Measurements from ENCODE around the gene SPATA24.

The SPATA24 gene

DNA sequence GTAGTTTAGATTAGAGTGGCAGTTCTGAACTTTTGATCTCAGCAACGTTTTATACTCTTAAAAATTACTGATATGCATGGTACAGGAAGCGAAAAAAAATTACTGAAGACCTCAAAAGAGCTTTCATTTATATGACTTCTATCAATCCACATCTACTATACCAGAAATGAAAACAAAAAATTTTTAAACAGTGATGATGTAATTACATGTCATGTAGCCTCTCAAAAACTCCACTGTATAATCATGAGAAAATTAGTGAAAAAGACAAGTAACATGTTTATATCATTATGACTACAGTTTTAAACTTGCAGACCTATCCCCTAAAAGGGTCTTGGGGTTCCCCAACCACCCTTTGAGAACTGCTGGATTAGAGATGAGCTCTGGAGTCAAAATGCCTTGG is 26.1 kb upstream of the SPATA24 start:
- Histone ChIP-seq H3K4me3 (ENCODE audit: low read depth, low read length) (no peak overlapping the region), H3K9me3 (ENCODE audit: severe bottlenecking) (no peaks in the 10 kb centered on the region), H3K27me3 (ENCODE audit: insufficient read depth, low read depth, severe bottlenecking) (no peaks in the 10 kb centered on the region), H3K36me3 (peaks cover 10% of the 10 kb centered on the region), H3K27ac (no peak overlapping the region)
- no peak for TF ChIP-seq CTCF (IDR thresholded peaks at IDR 0.05; ENCODE audit: low read depth, low read length)
- no peak for DNase-seq

- Histone ChIP-seq H3K36me3 (peaks cover 14% of the 10 kb centered on the region), H3K27me3 (ENCODE audit: insufficient read depth, low read depth, severe bottlenecking) (no peaks in the 10 kb centered on the region), H3K4me3 (ENCODE audit: low read depth, low read length) (no peak overlapping the region), H3K9me3 (ENCODE audit: severe bottlenecking) (no peaks in the 10 kb centered on the region), H3K27ac (no peak overlapping the region)
- TF ChIP-seq CTCF (IDR thresholded peaks at IDR 0.05; ENCODE audit: low read depth, low read length): no peak
- DNase-seq: no peak
Observed at GRCh38 chr5:139426203-139426885, 22.5 kb upstream of the SPATA24 start.

- no peak for TF ChIP-seq CTCF (IDR thresholded peaks at IDR 0.05; ENCODE audit: low read depth, low read length)
- H3K27me3 ChIP-seq (ENCODE audit: insufficient read depth, low read depth, severe bottlenecking): no peaks in the 10 kb centered on the region
- H3K9me3 ChIP-seq (ENCODE audit: severe bottlenecking): no peaks in the 10 kb centered on the region
- no peak overlapping the region for H3K27ac ChIP-seq
- H3K4me3 ChIP-seq (ENCODE audit: low read depth, low read length): no peak overlapping the region
- H3K36me3 ChIP-seq: peaks cover 14% of the 10 kb centered on the region
- no peak for DNase-seq
Observed at GRCh38 chr5:139425497-139425896, 21.6 kb upstream of the SPATA24 start.

DNA sequence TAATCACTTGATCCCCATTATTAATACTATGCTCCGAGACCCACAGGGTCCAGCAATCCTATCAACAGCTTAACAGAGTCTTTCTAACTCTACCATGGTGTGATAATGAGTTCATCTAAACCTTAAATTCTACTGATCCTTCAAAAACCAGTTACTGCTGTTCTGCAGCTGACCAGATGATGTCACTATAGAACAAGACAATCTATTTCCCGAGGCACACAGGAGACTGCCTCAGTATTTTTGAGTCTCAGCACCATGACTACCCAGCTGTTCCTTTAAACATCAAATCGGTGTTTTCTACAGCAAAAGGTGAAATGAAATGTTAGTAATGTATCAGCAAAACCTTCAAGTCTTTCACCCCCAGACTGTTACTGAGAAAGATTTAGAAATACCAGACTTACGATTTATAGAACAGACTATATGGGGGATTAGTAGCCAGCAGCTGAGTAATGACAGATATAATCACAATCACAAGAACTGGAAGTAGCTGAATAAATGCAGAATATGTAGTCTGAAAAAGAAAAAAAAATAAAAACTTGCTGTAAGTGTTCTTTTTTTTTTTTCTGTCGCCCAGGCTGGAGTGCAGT is 18.5 kb upstream of the SPATA24 start:
- H3K9me3 ChIP-seq (ENCODE audit: severe bottlenecking): no peaks in the 10 kb centered on the region
- no peak overlapping the region for H3K4me3 ChIP-seq (ENCODE audit: low read depth, low read length)
- peaks cover 28% of the 10 kb centered on the region for H3K36me3 ChIP-seq
- peak; percentile 51 for DNase-seq
- TF ChIP-seq CTCF (IDR thresholded peaks at IDR 0.05; ENCODE audit: low read depth, low read length): peak; percentile 70
- no peaks in the 10 kb centered on the region for H3K27me3 ChIP-seq (ENCODE audit: insufficient read depth, low read depth, severe bottlenecking)
- no peak overlapping the region; the same call in 1 of the 2 replicates for H3K27ac ChIP-seq

DNA sequence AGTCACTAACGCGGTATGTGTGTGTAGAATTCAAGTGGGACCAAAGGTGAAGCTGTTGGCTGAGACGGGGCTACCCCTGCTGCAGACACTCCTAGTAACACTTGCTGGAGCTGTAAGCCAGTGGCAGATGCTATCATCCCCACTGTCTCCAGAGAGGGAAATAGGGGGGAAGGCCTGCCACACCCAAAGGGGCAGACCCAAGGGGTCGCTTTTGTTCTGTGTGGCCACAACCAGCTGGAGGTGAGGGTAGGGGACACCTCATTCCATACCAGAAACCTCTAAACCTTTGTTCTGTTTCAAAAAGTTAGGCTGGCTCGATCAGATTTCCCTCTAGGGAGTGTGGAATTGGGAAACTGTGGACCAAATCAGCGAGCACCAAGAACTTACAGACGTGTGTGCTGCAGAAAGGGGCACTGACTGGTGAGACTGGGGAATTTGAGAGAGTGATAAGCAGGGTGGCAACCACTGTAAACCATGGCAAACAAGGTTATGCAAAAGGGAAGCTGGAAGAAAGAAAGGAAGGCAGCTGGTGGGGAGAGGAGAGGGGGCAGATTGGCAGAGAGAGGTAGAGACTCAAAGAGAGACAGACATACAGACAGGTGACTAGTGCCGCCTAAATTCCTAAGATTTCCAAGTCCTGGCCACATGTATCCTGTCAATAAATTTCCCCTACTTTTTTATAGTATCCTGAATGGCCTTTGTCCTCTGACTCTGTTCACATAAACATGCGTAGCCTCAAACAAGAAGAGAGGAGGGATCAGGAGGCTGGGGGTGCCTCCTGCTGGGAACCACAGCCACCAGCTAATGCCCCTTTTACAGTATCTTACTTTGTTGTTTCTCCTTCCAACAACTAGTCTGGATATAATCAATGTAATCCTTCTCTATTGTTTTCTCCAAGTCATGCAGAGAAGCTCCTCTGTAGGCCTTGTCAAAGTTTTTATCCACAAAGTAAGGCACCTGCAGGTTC is 15.6 kb upstream of the SPATA24 start:
- Histone ChIP-seq H3K9me3 (ENCODE audit: severe bottlenecking) (no peaks in the 10 kb centered on the region), H3K36me3 (peaks cover 29% of the 10 kb centered on the region), H3K4me3 (ENCODE audit: low read depth, low read length) (no peak overlapping the region), H3K27ac (no peak overlapping the region), H3K27me3 (ENCODE audit: insufficient read depth, low read depth, severe bottlenecking) (no peaks in the 10 kb centered on the region)
- peak; percentile 21; the same call in 1 of the 2 replicates for TF ChIP-seq CTCF (IDR thresholded peaks at IDR 0.05; ENCODE audit: low read depth, low read length)
- DNase-seq: no peak
